Urinary bladder (tissue), 4 donors: ENCODE measurements around the gene GPD1. TPM values are rescaled to one million over a fixed set of nuclear protein-coding genes. Genes with fewer than 3 reads are reported as not detected.
"Not testable (repeated sequence)": the region's sequence is repeated elsewhere in the genome, so short reads cannot be mapped to it uniquely, and the experiment has no call there.

Experiments used
- DNase-seq: peaks from one replicate; pipeline ENCODE4 v3.0.0-alpha.2; 2015; ENCODE audit errors: extremely low spot score
- H3K27ac ChIP-seq: one replicate; pipeline ENCODE4 v1.5.1; 2013; ENCODE audit warnings: low read depth, mild to moderate bottlenecking, moderate library complexity
- H3K36me3 ChIP-seq: one replicate; pipeline ENCODE4 v1.6.1; 2013; ENCODE audit warnings: mild to moderate bottlenecking, moderate library complexity; ENCODE audit not compliant: insufficient read depth
- H3K4me1 ChIP-seq: one replicate; pipeline ENCODE4 v1.6.1; 2013; ENCODE audit warnings: mild to moderate bottlenecking, moderate library complexity; ENCODE audit not compliant: insufficient read depth
- H3K4me3 ChIP-seq: one replicate; pipeline ENCODE4 v1.5.1; 2013; ENCODE audit warnings: low read depth, low read length
- WGBS: extraction: QIAGEN DNeasy Blood & Tissue Kit; methylation state at CpG from one replicate; pipeline ENCODE4 v1.1.7; 2013; 5-methylcytosine and 5-hydroxymethylcytosine counted together
- polyA plus RNA-seq: library from polyadenylated mRNA; stranded (reverse); fragments of 200-250 nt; gene quantifications from one replicate; pipeline ENCODE4 v1.2.3, GENCODE V29; 2013
- total RNA-seq: library from RNA; depleted of rRNA; stranded (reverse); fragments of >200 nt; gene quantifications from one replicate; pipeline ENCODE4 v1.2.3, GENCODE V29; 2014
- donor health status: healthy with polysubstance abuse.
- donor health status: healthy.

GPD1 gene
- total and polyA plus RNA-seq, 2 donors, result 2.2 to 16.0 TPM

DNA sequence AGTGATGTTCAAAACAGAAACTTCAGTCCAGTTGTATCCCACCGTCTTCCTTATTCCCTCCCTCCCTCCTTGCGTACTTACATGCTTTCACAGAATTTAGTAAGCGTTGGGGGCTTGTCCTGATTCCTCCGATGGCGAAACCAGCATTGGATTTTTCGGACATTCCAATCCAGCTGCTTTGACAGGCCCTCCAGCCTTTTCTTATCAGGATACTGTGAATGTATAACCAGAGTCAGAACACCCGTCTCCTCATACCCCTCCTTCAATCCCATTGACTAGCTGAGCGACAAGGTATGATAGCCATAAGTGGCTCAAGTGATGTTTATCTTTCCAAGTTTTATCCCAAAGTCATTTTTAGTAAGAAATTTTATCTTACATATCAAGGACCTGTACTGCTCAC lies 39.2 kb downstream of the GPD1 start:
- Histone ChIP-seq H3K36me3 (peaks cover 3% of the 10 kb centered on the region), H3K4me3 (no peak overlapping the region), H3K4me1 (no peaks in the 10 kb centered on the region), H3K27ac (no peak overlapping the region)
- 92% methylated on average over 8 of the region's 8 CpGs for WGBS
- DNase-seq, result no peak

DNA sequence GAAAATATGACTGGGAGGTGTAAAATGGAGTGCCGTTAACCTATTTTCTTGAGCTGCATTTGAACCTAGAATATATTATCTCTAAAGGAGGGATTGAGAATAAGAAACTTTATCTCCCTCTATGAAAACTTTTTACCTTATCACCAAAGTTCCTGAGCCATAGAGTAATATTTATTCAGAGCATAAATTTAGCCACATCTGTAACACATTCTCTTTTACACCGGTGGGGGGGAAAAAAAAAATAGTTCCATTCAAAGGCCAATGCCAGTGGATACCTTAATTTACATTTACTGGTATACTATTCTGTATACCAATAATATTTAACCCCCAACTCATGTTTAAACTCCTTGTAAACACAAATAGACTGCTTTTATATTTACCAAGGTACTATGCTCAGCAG lies 41.6 kb downstream of the GPD1 start:
- no peaks in the 10 kb centered on the region for H3K4me1 ChIP-seq
- H3K27ac ChIP-seq, result no peak overlapping the region
- 52% methylated on average over 2 of the region's 2 CpGs for WGBS
- H3K36me3 ChIP-seq, result peaks cover 3% of the 10 kb centered on the region
- DNase-seq, result no peak
- H3K4me3 ChIP-seq, result no peak overlapping the region

DNA sequence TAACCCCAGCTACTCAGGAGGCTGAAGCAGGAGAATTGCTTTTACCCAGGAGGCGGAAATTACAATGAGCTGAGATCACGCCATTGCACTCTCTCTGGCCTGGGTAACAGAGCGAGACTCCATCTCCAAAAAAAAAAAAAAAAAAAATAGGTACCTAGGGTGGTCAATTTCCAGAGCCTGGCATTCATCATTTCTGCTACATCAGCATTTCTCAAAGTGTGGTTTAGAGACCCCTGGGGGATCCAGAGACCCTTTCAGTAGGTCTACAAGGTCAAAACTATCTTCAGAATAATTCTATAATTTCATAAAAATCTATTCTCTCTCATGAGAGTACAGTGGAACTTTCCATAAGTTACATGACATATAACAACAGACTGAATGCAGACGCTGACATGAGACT lies 43.5 kb downstream of the GPD1 start:
- DNase-seq, result no peak
- H3K4me3 ChIP-seq, result no peak overlapping the region
- WGBS, result 99% methylated on average over 4 of the region's 4 CpGs
- no peaks in the 10 kb centered on the region for H3K4me1 ChIP-seq
- no peak overlapping the region for H3K27ac ChIP-seq
- H3K36me3 ChIP-seq, result no peaks in the 10 kb centered on the region

DNA sequence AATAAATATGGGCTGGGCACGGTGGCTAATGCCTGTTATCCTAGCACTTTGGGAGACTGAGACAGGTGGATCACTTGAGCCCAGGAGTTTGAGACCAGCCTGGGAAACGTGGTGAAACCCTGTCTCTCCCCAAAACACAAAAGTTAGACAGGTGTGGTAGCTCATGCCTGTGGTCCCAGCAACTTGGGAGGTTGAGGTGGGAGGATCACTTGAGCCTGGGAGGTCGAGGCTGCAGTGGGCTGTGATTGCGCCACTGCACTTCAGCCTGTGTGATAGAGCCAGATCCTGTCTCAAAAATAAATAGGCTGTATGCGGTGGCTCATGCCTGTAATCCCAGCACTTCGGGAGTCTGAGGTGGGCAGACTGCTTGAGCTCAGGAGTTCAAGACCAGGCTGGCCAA lies 44.2 kb downstream of the GPD1 start:
- H3K4me3 ChIP-seq, H3K27ac ChIP-seq, H3K4me1 ChIP-seq, DNase-seq, H3K36me3 ChIP-seq: not testable (repeated sequence)
- WGBS, result 92% methylated on average over 6 of the region's 6 CpGs

DNA sequence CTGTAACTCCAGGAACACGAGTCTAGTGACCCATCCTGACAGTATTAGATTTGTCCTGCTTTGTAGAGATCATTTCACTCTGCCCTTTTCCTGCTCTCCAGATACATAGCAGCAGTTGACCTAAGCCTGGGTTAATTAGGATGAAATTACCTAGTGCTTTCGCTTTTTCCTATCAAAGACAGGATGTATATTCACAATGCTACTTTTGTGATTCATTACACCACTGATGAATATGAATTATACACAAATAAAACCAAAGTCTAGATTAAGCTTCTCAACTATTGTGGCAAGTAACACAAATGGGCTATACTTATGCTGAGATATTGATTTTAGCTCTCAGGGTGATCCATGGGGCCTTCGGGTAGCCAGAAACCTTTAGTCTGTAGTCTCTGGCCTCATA lies 45.5 kb downstream of the GPD1 start:
- no peak for DNase-seq
- WGBS, result 77% methylated on average over 3 of the region's 3 CpGs
- Histone ChIP-seq H3K4me1 (no peaks in the 10 kb centered on the region), H3K4me3 (no peak overlapping the region), H3K27ac (no peak overlapping the region), H3K36me3 (no peaks in the 10 kb centered on the region)

DNA sequence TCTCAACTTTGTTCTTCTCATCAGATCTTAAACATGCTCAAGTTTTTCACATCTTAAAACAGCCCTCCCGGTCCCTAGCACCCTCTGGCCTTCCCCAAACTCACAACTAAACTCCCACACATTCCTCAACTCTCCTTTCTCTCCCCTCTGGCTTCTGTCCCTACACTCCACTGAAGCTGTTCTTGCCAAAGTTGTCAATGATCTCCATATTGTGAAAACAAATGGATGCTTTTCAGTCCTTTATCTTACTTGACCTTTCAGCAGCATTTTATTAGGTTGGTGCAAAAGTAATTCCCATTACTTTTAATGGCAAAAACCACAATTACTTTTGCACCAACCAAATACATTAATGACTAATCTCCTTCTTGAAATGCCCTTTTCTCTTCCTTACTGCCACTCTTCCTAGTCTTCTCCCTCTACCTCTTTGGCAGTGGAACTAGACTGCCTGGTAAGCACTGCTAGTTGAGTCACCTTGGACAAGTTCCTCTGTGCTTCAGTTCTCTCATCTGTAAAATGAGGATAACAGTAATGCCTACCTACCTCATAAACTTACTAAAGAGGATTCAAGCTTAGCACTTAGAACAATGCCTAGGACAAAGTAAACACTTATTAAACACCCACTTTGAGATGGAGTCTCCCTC lies 47.4 kb downstream of the GPD1 start:
- no peak overlapping the region for H3K27ac ChIP-seq
- H3K4me1 ChIP-seq, result no peaks in the 10 kb centered on the region
- H3K36me3 ChIP-seq, result no peaks in the 10 kb centered on the region
- DNase-seq, result no peak
- H3K4me3 ChIP-seq, result no peak overlapping the region
- 33% methylated on average over 1 of the region's 1 CpG for WGBS

DNA sequence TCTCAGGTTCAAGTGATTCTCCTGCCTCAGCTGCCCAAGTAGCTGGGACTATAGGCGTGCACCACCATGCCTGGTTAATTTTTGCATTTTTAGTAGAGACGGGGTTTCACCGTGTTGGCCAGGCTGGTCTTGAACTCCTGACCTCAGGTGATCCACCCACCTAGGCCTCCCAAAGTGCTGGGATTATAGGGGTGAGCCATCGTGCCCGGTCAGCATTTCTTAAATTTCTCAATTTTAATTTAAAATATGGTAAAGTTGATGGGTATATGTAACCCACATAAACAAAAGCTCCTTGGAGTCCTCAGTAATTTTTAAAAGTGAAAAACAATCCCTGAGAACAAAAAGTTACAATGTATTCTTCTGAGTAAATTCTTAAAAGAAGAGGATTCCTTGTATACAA lies 51.1 kb downstream of the GPD1 start:
- 92% methylated on average over 5 of the region's 5 CpGs for WGBS

DNA sequence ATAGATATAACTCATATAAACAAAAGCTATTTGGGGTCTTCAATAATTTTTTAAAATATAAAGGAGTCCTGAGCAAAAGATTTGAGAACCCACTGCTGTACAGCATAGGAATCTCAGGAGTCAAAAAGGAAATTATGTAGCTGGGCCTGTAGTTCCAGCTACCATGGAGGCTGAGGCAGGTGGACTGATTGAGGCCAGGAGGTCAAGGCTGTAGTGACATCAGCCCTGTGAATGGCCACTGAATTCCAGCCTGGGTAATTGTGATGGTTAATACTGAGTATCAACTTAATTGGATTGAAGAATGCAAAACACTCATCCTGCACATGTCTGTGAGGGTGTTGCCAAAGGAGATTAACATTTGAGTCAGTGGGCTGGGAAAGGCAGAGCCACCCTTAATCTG lies 52.8 kb downstream of the GPD1 start:
- no peaks in the 10 kb centered on the region for H3K4me1 ChIP-seq
- no peak overlapping the region for H3K27ac ChIP-seq
- DNase-seq, result no peak
- no peak overlapping the region for H3K4me3 ChIP-seq
- no peaks in the 10 kb centered on the region for H3K36me3 ChIP-seq

More for the DNA sequence above, 51.1 kb downstream of the GPD1 start:
- not testable (repeated sequence) for H3K27ac ChIP-seq, DNase-seq, H3K36me3 ChIP-seq, H3K4me3 ChIP-seq, H3K4me1 ChIP-seq

DNA sequence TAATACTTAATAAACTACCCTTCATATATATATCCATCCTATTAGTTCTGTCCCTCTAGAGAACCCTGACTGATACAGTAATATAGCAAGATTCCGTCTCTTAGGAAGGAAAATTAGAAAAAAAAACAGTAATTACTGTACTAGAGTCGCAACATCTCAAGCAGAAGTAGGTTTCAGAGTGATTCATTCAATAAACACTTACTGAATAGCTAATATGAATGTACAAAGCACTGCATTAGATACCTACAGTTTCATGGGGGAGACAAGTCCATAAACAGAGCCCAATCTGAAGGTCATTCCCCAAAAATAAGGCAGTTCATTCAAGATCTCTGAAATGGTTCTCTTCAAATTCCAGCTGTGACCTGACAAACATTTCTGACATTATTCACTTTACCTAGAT lies 53.5 kb downstream of the GPD1 start:
- Histone ChIP-seq H3K36me3 (no peaks in the 10 kb centered on the region), H3K4me1 (no peaks in the 10 kb centered on the region), H3K27ac (no peak overlapping the region), H3K4me3 (no peak overlapping the region)
- no peak for DNase-seq
- 92% methylated on average over 2 of the region's 2 CpGs for WGBS

DNA sequence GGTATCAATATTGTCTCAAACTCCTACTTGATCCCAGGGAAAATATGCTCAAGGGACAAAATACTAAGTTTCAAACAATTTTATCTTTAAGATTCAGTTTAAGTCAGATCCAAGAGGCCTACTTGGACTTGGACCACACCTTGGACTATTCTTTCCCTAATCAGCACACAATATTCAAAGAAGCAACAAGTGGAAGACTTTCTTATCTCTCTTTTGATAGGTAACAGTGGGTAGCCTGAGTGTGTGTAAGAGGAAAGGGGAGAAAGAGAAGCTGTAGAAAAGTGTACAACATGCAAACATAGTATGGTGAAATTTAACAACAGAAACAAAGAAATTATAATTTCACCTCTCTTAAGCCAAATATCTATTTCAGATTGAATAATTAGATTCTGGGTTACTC lies 56.8 kb downstream of the GPD1 start:
- no peaks in the 10 kb centered on the region for H3K4me1 ChIP-seq
- no peak for DNase-seq
- no peak overlapping the region for H3K27ac ChIP-seq

More for the DNA sequence above, 56.8 kb downstream of the GPD1 start:
- H3K36me3 ChIP-seq, result no peaks in the 10 kb centered on the region
- H3K4me3 ChIP-seq, result no peak overlapping the region

Other genes starting within 250 kb of the GPD1 start
- gene FAIM2, start 200.1 kb upstream of the GPD1 start, total RNA-seq, result 7.4 TPM
- gene FAIM2, start 200.1 kb upstream of the GPD1 start, polyA plus RNA-seq, result 9.1 TPM
- gene AQP2, start 153.3 kb upstream of the GPD1 start, total RNA-seq, result not detected
- gene AQP2, start 153.3 kb upstream of the GPD1 start, polyA plus RNA-seq, result 0.04 TPM
- gene AQP5, start 142.1 kb upstream of the GPD1 start, total RNA-seq, result 1.4 TPM
- 0.32 TPM for gene AQP5, start 142.1 kb upstream of the GPD1 start, polyA plus RNA-seq
- 0.26 TPM for gene AQP6, start 131.1 kb upstream of the GPD1 start, total RNA-seq
- 0.08 TPM for gene AQP6, start 131.1 kb upstream of the GPD1 start, polyA plus RNA-seq
- gene RACGAP1, start 78.5 kb upstream of the GPD1 start, total RNA-seq, result 40.0 TPM
- gene RACGAP1, start 78.5 kb upstream of the GPD1 start, polyA plus RNA-seq, result 10.6 TPM
- gene ASIC1, start 46.4 kb upstream of the GPD1 start, total RNA-seq, result 2.7 TPM
- 5.4 TPM for gene ASIC1, start 46.4 kb upstream of the GPD1 start, polyA plus RNA-seq
- 30.2 TPM for gene SMARCD1, start 18.7 kb upstream of the GPD1 start, total RNA-seq
- gene SMARCD1, start 18.7 kb upstream of the GPD1 start, polyA plus RNA-seq, result 31.2 TPM
- 30.5 TPM for gene COX14, start 8.2 kb downstream of the GPD1 start, total RNA-seq
- 135 TPM for gene COX14, start 8.2 kb downstream of the GPD1 start, polyA plus RNA-seq
- 51.0 TPM for gene CERS5, start 63.4 kb downstream of the GPD1 start, total RNA-seq
- 44.7 TPM for gene CERS5, start 63.4 kb downstream of the GPD1 start, polyA plus RNA-seq
- 137 TPM for gene LIMA1, start 179.5 kb downstream of the GPD1 start, total RNA-seq
- gene LIMA1, start 179.5 kb downstream of the GPD1 start, polyA plus RNA-seq, result 47.3 TPM